ENCODE data around the gene MAP1LC3B.

GRCh38 chr16:87451563-87452210 lies 59.6 kb downstream of the MAP1LC3B start:
- TF ChIP-seq, protein P1, sequence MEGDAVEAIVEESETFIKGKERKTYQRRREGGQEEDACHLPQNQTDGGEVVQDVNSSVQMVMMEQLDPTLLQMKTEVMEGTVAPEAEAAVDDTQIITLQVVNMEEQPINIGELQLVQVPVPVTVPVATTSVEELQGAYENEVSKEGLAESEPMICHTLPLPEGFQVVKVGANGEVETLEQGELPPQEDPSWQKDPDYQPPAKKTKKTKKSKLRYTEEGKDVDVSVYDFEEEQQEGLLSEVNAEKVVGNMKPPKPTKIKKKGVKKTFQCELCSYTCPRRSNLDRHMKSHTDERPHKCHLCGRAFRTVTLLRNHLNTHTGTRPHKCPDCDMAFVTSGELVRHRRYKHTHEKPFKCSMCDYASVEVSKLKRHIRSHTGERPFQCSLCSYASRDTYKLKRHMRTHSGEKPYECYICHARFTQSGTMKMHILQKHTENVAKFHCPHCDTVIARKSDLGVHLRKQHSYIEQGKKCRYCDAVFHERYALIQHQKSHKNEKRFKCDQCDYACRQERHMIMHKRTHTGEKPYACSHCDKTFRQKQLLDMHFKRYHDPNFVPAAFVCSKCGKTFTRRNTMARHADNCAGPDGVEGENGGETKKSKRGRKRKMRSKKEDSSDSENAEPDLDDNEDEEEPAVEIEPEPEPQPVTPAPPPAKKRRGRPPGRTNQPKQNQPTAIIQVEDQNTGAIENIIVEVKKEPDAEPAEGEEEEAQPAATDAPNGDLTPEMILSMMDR (IDR thresholded peaks at IDR 0.05; ENCODE audit: low read length), result no peak
- TF ChIP-seq EZH2phosphoT487 (IDR thresholded peaks at IDR 0.05; ENCODE audit: low read length), result no peak
- no peak for TF ChIP-seq EZH2 (optimal IDR thresholded peaks at IDR 0.05; ENCODE audit: low read depth, low read length)

All from MM.1S (cell line).